ENCODE data around the gene LRP2.

The LRP2 gene

DNA sequence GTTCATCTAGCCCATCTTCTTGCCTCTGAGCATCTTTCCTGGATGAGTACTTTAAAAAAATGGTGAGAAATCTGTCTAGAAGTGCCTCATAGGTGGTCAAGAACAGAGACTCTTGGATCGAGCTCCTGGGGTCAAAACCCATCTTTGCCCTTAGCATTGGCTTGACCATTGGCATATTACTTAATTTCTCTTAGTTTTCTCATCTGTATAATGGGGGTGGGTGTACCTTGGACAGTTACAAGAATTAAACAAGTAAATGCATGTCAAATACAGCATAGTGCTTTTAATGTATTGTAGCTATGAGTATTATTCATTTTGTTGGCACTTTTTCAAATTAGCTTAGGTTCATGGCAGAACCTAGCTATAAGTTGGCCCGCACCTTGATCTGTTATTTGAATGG is 256.2 kb downstream of the LRP2 start:
- no peak overlapping the region for H3K9ac ChIP-seq (ENCODE audit: low read depth in 1 of 2, low read length in 2 of 2)
- H3K27me3 ChIP-seq (ENCODE audit: control insufficient read depth in 1 of 2, insufficient read depth in 2 of 2, low read length in 2 of 2): no peaks in the 10 kb centered on the region
- no peaks in the 10 kb centered on the region for H3K9me3 ChIP-seq (ENCODE audit: control insufficient read depth in 1 of 2, low read length in 2 of 2)
- no peaks in the 10 kb centered on the region for H3K36me3 ChIP-seq (ENCODE audit: control insufficient read depth in 1 of 2, insufficient read depth in 2 of 2, low read length in 2 of 2)
- no peak overlapping the region for H3K4me3 ChIP-seq (ENCODE audit: low read depth in 1 of 2, low read length in 2 of 2)
- H3K27ac ChIP-seq (ENCODE audit: low read depth, low read length): no peak overlapping the region
- H3K4me1 ChIP-seq (ENCODE audit: control insufficient read depth in 1 of 2, insufficient read depth in 2 of 2, low read length in 2 of 2): peaks cover 0 to 5% of the 10 kb centered on the region in 2 donors

DNA sequence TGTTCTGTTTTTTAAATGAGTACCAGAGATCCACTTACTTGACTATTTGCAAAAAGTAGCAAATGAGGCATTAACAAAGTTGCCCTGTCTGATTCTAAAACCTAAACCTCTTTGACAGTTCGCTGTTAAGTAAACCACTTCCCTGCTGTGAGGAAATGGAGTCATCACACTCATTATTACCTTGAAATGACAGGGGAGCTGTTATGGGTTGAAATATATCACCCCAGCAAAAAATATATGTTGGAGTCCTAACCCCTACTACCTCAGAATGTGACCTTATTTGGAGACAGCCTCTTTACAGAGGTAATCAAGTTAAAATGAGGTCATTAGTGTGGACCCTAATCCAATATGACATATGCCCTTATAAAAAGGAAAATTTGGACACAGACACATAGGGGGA is 256.9 kb downstream of the LRP2 start:
- no peak overlapping the region for H3K27ac ChIP-seq (ENCODE audit: low read depth, low read length)
- H3K9me3 ChIP-seq (ENCODE audit: control insufficient read depth in 1 of 2, low read length in 2 of 2): no peaks in the 10 kb centered on the region

DNA sequence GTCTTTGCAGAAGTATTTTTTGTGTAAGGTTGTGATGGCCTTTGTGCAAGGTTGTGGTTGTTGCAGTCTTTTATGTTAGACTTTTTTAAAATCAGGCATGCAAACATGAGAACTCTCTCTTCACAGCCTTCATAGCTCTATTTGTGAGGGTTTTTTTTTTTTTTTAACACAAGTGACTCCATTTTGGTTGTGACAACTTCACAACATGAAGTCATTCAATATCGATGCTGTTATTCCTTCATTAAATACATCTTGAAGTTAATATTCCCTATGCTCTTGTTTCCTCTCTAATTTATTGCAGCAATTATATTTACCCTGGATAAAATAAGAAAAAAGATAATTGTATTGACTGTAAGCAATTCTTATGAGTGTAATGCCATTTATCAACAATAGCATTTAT is 257.5 kb downstream of the LRP2 start:
- Histone ChIP-seq H3K27ac (ENCODE audit: low read depth, low read length) (no peak overlapping the region), H3K9me3 (ENCODE audit: control insufficient read depth in 1 of 2, low read length in 2 of 2) (no peaks in the 10 kb centered on the region), H3K4me1 (ENCODE audit: control insufficient read depth in 1 of 2, insufficient read depth in 2 of 2, low read length in 2 of 2) (peaks cover 0 to 5% of the 10 kb centered on the region in 2 donors), H3K36me3 (ENCODE audit: control insufficient read depth in 1 of 2, insufficient read depth in 2 of 2, low read length in 2 of 2) (no peaks in the 10 kb centered on the region), H3K9ac (ENCODE audit: low read depth in 1 of 2, low read length in 2 of 2) (no peak overlapping the region), H3K4me3 (ENCODE audit: low read depth in 1 of 2, low read length in 2 of 2) (no peak overlapping the region), H3K27me3 (ENCODE audit: control insufficient read depth in 1 of 2, insufficient read depth in 2 of 2, low read length in 2 of 2) (no peaks in the 10 kb centered on the region)

More for the DNA sequence above, 256.9 kb downstream of the LRP2 start:
- Histone ChIP-seq H3K36me3 (ENCODE audit: control insufficient read depth in 1 of 2, insufficient read depth in 2 of 2, low read length in 2 of 2) (no peaks in the 10 kb centered on the region), H3K9ac (ENCODE audit: low read depth in 1 of 2, low read length in 2 of 2) (no peak overlapping the region), H3K4me1 (ENCODE audit: control insufficient read depth in 1 of 2, insufficient read depth in 2 of 2, low read length in 2 of 2) (peaks cover 0 to 5% of the 10 kb centered on the region in 2 donors), H3K4me3 (ENCODE audit: low read depth in 1 of 2, low read length in 2 of 2) (no peak overlapping the region), H3K27me3 (ENCODE audit: control insufficient read depth in 1 of 2, insufficient read depth in 2 of 2, low read length in 2 of 2) (no peaks in the 10 kb centered on the region)

DNA sequence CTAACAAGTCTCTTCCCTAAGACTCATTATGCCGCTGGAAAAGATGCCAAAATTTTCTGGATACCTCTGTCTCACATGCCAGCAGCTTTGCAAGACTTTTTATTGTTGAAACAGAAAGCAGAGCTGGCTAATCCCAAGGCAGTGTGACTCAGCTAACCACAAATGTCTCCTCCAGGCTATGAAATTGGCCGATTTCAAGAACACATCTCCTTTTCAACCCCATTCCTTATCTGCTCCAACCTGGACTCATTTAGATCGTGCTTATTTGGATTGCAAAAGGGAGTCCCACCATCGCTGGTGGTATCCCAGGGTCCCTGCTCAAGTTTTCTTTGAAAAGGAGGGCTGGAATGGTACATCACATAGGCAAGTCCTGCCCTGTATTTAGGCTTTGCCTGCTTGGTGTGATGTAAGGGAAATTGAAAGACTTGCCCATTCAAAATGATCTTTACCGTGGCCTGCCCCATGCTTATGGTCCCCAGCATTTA is 266.7 kb downstream of the LRP2 start:
- Histone ChIP-seq H3K4me3 (ENCODE audit: low read depth in 1 of 2, low read length in 2 of 2) (no peak overlapping the region), H3K36me3 (ENCODE audit: control insufficient read depth in 1 of 2, insufficient read depth in 2 of 2, low read length in 2 of 2) (no peaks in the 10 kb centered on the region), H3K9me3 (ENCODE audit: control insufficient read depth in 1 of 2, low read length in 2 of 2) (no peaks in the 10 kb centered on the region), H3K4me1 (ENCODE audit: control insufficient read depth in 1 of 2, insufficient read depth in 2 of 2, low read length in 2 of 2) (peaks cover 10 to 25% of the 10 kb centered on the region in 2 donors), H3K27ac (ENCODE audit: low read depth, low read length) (no peak overlapping the region), H3K27me3 (ENCODE audit: control insufficient read depth in 1 of 2, insufficient read depth in 2 of 2, low read length in 2 of 2) (no peaks in the 10 kb centered on the region), H3K9ac (ENCODE audit: low read depth in 1 of 2, low read length in 2 of 2) (no peak overlapping the region)

DNA sequence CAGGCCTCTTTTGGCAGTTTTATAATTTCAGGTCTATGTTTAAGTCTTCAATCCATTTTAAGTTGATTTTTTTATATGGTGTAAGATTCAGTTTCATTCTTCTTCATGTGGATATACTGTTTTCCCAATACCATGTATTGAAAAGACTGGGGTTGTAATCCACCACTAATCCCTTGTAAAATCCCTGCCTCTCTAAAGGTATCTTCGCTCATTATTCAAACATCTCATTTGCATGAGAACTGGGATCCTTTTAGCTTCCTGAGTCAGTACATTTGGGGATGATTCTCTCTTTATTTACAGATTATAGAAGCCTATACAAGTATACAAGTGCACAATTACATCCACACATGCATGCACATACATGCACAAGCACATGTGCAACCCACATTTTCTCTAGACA is 267.7 kb downstream of the LRP2 start:
- no peak overlapping the region for H3K4me3 ChIP-seq (ENCODE audit: low read depth in 1 of 2, low read length in 2 of 2)
- peaks cover 10 to 31% of the 10 kb centered on the region in 2 donors for H3K4me1 ChIP-seq (ENCODE audit: control insufficient read depth in 1 of 2, insufficient read depth in 2 of 2, low read length in 2 of 2)
- no peaks in the 10 kb centered on the region for H3K27me3 ChIP-seq (ENCODE audit: control insufficient read depth in 1 of 2, insufficient read depth in 2 of 2, low read length in 2 of 2)
- H3K36me3 ChIP-seq (ENCODE audit: control insufficient read depth in 1 of 2, insufficient read depth in 2 of 2, low read length in 2 of 2): no peaks in the 10 kb centered on the region
- no peaks in the 10 kb centered on the region for H3K9me3 ChIP-seq (ENCODE audit: control insufficient read depth in 1 of 2, low read length in 2 of 2)
- H3K9ac ChIP-seq (ENCODE audit: low read depth in 1 of 2, low read length in 2 of 2): no peak overlapping the region
- H3K27ac ChIP-seq (ENCODE audit: low read depth, low read length): no peak overlapping the region

DNA sequence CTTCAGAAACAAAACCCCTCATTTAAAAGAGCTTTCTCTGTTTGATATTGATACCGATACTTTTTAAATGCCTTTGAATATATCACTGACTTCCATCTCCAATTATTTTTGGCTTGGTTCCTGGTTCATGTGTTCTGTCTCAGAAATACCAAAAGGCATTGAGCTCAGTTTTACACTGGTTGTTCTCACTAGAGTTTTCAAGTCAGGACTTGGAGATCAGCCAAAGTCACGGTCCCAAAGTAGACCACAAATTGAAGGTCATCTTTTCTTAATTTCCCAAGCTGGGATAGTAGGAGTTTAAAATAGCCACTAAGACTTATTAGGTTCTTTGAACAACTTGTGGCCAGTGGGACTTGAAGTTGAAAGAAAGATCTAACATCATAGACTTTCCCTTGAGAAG is 268.8 kb downstream of the LRP2 start:
- Histone ChIP-seq H3K36me3 (ENCODE audit: control insufficient read depth in 1 of 2, insufficient read depth in 2 of 2, low read length in 2 of 2) (no peaks in the 10 kb centered on the region), H3K9me3 (ENCODE audit: control insufficient read depth in 1 of 2, low read length in 2 of 2) (no peaks in the 10 kb centered on the region), H3K4me1 (ENCODE audit: control insufficient read depth in 1 of 2, insufficient read depth in 2 of 2, low read length in 2 of 2) (peaks cover 10 to 33% of the 10 kb centered on the region in 2 donors), H3K27ac (ENCODE audit: low read depth, low read length) (no peak overlapping the region), H3K27me3 (ENCODE audit: control insufficient read depth in 1 of 2, insufficient read depth in 2 of 2, low read length in 2 of 2) (no peaks in the 10 kb centered on the region), H3K9ac (ENCODE audit: low read depth in 1 of 2, low read length in 2 of 2) (no peak overlapping the region), H3K4me3 (ENCODE audit: low read depth in 1 of 2, low read length in 2 of 2) (no peak overlapping the region)

DNA sequence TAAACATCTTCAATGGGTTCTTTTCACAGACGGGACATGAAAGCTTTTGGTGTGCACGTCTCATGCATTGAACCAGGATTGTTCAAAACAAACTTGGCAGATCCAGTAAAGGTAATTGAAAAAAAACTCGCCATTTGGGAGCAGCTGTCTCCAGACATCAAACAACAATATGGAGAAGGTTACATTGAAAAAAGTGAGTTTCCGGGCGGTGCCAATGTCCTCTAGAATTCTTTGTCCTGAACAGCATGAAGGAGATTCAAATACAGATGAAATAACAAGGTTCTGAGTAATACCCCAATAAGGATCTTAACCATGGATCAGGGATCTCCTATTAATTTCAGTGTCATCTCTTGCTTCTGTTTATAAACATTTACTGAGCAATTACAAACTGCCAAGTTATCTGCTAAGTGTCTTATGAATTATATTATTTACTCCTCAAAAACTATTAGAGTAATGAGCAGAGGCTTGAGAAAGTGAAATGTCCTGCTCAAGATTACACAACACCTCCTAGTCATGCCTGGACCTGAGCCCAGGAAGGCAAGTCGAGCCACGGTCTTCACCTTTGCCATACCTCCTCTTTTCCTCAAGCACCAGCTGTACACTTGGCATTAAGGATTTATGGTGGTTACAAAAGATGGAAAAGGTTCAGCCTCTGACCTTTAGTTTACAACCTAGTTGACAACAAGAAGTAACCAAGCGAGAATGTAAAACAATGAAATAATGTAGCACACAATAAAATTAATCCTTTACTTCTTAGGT is 270.4 kb downstream of the LRP2 start:
- Histone ChIP-seq H3K27me3 (ENCODE audit: control insufficient read depth in 1 of 2, insufficient read depth in 2 of 2, low read length in 2 of 2) (no peaks in the 10 kb centered on the region), H3K9ac (ENCODE audit: low read depth in 1 of 2, low read length in 2 of 2) (no peak overlapping the region), H3K9me3 (ENCODE audit: control insufficient read depth in 1 of 2, low read length in 2 of 2) (no peaks in the 10 kb centered on the region), H3K4me1 (ENCODE audit: control insufficient read depth in 1 of 2, insufficient read depth in 2 of 2, low read length in 2 of 2) (peaks cover 10 to 33% of the 10 kb centered on the region in 2 donors), H3K27ac (ENCODE audit: low read depth, low read length) (no peak overlapping the region), H3K36me3 (ENCODE audit: control insufficient read depth in 1 of 2, insufficient read depth in 2 of 2, low read length in 2 of 2) (no peaks in the 10 kb centered on the region), H3K4me3 (ENCODE audit: low read depth in 1 of 2, low read length in 2 of 2) (no peak overlapping the region)

DNA sequence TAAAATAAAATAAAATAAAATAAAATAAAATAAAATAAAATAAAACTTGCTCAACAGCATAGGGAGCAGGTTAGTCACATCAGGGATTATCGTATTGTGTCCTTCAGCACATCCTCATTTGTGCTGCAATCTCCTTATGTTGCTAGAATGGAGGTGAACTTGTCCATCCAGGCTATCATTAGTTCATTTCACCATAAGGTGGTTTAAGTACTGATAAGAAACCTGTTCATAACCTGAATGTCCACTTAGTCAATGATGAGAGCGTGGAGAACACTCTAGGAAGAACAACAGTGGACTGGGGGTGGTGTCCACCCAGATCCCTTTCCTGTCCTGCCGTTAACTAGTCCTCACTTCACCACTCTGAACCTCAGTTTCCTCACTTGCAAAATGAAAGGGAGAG is 271.1 kb downstream of the LRP2 start:
- Histone ChIP-seq H3K4me3 (ENCODE audit: low read depth in 1 of 2, low read length in 2 of 2) (no peak overlapping the region), H3K27ac (ENCODE audit: low read depth, low read length) (no peak overlapping the region), H3K9ac (ENCODE audit: low read depth in 1 of 2, low read length in 2 of 2) (no peak overlapping the region), H3K36me3 (ENCODE audit: control insufficient read depth in 1 of 2, insufficient read depth in 2 of 2, low read length in 2 of 2) (no peaks in the 10 kb centered on the region), H3K4me1 (ENCODE audit: control insufficient read depth in 1 of 2, insufficient read depth in 2 of 2, low read length in 2 of 2) (peaks cover 10 to 33% of the 10 kb centered on the region in 2 donors), H3K27me3 (ENCODE audit: control insufficient read depth in 1 of 2, insufficient read depth in 2 of 2, low read length in 2 of 2) (no peaks in the 10 kb centered on the region), H3K9me3 (ENCODE audit: control insufficient read depth in 1 of 2, low read length in 2 of 2) (no peaks in the 10 kb centered on the region)

DNA sequence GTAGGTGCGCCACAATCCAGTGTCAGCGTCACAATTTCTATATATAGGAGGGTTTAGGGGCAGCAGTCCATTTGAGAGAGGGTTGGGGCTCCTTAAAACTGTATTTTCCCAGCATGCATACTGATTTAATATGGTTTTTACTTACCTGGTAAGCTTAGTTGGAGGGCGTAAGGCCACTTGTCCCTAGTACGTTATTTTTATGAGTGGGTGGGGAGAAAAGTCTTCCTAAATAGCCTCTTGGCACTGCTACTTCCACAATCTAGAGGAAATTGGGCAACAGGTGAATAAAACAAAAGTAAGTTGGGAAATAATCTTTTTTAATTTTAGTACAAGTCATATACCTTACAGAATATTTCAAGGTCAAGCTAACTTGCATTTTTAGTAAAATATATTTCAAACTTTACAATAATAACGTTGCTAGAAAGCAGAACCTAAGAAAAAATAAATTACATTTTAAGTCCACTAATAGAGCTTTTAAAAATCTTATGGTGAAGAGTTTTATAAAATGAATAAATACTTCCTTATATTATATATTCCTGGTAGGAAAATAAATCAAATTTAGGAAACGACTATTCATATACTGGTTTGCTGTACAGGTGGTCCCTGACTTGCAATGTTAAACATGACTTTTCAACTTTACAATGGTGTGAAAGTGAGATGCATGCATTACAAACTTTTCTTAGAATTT is 272.1 kb downstream of the LRP2 start:
- Histone ChIP-seq H3K27me3 (ENCODE audit: control insufficient read depth in 1 of 2, insufficient read depth in 2 of 2, low read length in 2 of 2) (no peaks in the 10 kb centered on the region), H3K4me1 (ENCODE audit: control insufficient read depth in 1 of 2, insufficient read depth in 2 of 2, low read length in 2 of 2) (peaks cover 10 to 33% of the 10 kb centered on the region in 2 donors), H3K36me3 (ENCODE audit: control insufficient read depth in 1 of 2, insufficient read depth in 2 of 2, low read length in 2 of 2) (no peaks in the 10 kb centered on the region), H3K9me3 (ENCODE audit: control insufficient read depth in 1 of 2, low read length in 2 of 2) (no peaks in the 10 kb centered on the region), H3K9ac (ENCODE audit: low read depth in 1 of 2, low read length in 2 of 2) (no peak overlapping the region), H3K4me3 (ENCODE audit: low read depth in 1 of 2, low read length in 2 of 2) (no peak overlapping the region), H3K27ac (ENCODE audit: low read depth, low read length) (no peak overlapping the region)

DNA sequence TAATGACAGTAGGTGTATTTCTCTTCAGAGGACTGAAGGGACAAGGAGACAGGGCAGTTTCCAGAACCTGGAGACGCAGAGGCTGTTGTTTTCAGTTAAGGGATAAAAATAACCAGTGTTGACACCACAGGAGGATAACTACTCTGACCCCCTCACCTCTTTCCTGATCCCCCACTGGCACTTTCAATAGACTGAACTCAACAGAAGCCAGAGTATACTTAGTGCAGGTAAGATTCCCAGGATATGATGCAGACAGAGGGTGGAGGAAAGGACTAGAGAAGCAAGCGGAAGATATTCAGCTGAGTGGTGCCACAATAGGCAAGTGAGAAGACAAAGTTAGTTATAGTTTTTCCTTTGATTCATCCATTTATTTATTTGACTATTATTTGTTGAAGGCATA is 273.2 kb downstream of the LRP2 start:
- peaks cover 10 to 33% of the 10 kb centered on the region in 2 donors for H3K4me1 ChIP-seq (ENCODE audit: control insufficient read depth in 1 of 2, insufficient read depth in 2 of 2, low read length in 2 of 2)
- H3K9me3 ChIP-seq (ENCODE audit: control insufficient read depth in 1 of 2, low read length in 2 of 2): no peaks in the 10 kb centered on the region
- no peak overlapping the region for H3K27ac ChIP-seq (ENCODE audit: low read depth, low read length)
- H3K4me3 ChIP-seq (ENCODE audit: low read depth in 1 of 2, low read length in 2 of 2): no peak overlapping the region
- H3K36me3 ChIP-seq (ENCODE audit: control insufficient read depth in 1 of 2, insufficient read depth in 2 of 2, low read length in 2 of 2): no peaks in the 10 kb centered on the region
- no peaks in the 10 kb centered on the region for H3K27me3 ChIP-seq (ENCODE audit: control insufficient read depth in 1 of 2, insufficient read depth in 2 of 2, low read length in 2 of 2)
- H3K9ac ChIP-seq (ENCODE audit: low read depth in 1 of 2, low read length in 2 of 2): no peak overlapping the region
